ENCODE results near the gene ADGRA3.

Gene ADGRA3

DNA sequence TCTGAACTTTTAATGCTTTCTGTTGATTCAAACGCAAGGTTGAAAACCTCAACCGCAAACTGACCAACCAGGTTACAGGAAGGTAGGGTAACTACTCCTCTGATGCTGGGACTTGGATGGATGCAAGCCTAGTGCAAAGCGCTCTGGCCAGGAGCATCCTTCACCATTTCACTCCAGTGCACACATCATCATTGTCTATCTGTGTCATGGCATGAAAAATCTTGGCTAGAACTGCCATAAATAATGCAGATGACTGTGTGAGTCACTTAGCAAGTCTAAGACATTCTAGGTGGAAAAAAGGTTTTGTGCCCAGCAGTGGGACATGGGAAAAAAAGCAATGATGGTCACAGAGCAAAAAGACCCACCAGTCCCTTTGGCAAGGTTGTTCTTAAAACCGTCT is 10.9 kb downstream of the ADGRA3 start:
- Mint-ChIP-seq H3K9me3 (no peaks in the 10 kb centered on the region), H3K4me1 (peaks cover 21% of the 10 kb centered on the region)
- TF ChIP-seq, protein P1, sequence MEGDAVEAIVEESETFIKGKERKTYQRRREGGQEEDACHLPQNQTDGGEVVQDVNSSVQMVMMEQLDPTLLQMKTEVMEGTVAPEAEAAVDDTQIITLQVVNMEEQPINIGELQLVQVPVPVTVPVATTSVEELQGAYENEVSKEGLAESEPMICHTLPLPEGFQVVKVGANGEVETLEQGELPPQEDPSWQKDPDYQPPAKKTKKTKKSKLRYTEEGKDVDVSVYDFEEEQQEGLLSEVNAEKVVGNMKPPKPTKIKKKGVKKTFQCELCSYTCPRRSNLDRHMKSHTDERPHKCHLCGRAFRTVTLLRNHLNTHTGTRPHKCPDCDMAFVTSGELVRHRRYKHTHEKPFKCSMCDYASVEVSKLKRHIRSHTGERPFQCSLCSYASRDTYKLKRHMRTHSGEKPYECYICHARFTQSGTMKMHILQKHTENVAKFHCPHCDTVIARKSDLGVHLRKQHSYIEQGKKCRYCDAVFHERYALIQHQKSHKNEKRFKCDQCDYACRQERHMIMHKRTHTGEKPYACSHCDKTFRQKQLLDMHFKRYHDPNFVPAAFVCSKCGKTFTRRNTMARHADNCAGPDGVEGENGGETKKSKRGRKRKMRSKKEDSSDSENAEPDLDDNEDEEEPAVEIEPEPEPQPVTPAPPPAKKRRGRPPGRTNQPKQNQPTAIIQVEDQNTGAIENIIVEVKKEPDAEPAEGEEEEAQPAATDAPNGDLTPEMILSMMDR (IDR thresholded peaks at IDR 0.05; ENCODE audit: unreplicated experiment in 3 of 3): no peak

DNA sequence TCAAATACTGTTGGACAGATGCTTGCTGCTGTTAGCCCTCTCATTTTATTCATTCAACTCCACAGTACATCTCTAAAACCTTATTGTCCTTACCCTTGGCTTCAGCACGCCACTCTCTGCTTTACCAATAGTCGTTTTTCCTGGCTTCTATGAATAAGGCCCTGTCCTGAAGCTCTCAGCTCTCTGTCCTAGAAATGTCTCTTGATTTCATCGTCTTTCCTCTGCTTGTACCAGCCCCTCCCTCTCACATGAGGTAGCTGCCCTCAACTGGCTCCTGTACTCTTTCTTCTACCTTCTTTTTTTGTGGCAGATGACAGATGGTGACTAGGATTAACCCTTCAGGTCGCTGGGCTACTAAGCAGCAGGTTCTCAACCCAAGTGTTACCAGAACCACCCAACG is 11.4 kb downstream of the ADGRA3 start:
- Mint-ChIP-seq H3K4me1 (peaks cover 23% of the 10 kb centered on the region), H3K9me3 (no peaks in the 10 kb centered on the region), H3K36me3 (ENCODE audit: low read depth) (peaks cover 14% of the 10 kb centered on the region), H3K4me3 (no peak overlapping the region), H3K27ac (no peak overlapping the region), H3K27me3 (ENCODE audit: low read depth) (peaks cover 3% of the 10 kb centered on the region)
- TF ChIP-seq, protein P1 (IDR thresholded peaks at IDR 0.05; ENCODE audit: unreplicated experiment in 3 of 3): no peak

More for the DNA sequence above, 10.9 kb downstream of the ADGRA3 start:
- Mint-ChIP-seq H3K4me3 (no peak overlapping the region), H3K27me3 (ENCODE audit: low read depth) (peaks cover 3% of the 10 kb centered on the region), H3K27ac (no peak overlapping the region), H3K36me3 (ENCODE audit: low read depth) (peaks cover 15% of the 10 kb centered on the region)

DNA sequence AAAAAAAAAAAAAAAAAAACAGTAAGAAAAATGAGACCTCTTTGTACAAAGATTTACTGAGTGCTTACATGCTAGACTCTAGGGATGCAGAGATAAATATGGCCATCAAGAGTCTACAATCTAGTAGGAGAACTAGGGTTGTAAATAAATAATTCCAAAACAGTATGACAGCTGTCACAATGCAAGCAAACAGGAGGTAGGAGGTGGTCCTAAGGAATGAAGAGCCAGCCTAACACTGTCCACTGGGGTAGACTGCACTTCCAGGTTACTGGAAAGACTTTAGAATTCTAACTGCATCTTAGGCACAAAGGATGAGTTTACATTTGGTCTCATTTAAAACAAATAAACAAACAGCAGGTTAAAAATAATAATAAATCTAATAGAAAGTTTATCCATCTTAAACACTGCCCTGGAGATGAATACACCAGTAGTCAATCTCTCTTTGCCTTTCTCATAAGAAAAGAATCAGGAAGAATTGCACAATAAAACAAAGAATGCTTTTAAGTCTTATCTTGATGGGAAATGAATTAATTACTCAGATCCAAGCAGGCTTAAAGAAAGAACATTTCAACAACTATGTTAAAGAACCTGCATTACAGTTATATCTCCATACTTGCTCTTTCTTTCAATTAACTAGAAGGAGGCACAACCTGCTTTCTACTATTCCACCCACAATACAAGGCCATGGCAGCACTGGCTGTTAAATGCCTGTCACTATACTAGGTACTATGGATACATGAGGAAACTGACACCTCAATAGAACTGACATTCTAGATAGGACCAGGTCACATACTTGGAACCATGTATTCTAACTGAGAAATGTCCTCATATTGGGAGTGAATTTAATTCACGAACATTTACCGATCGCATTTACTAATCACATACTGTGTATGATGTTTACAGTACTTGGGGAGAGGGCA is 12.7 kb downstream of the ADGRA3 start:
- H3K9me3 Mint-ChIP-seq: no peaks in the 10 kb centered on the region

DNA sequence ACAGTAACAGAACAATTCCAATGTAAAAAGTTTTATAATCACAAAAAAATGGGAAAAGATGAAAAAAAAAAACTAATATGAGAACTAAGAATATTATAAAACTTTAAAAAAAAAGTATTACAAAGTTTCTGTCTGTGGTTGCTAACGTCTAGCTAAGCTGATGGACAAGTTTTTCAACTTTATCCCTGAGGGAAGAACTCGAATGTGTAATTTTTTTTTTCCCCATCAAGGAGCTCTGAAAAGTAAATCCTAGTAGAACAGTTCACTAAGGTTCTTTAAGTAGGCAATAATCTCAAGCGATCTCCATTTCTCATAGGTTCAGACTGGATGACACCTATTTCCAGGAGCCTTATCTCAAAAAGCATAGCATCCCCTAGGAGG is 14.2 kb downstream of the ADGRA3 start:
- peaks cover 13% of the 10 kb centered on the region for H3K36me3 Mint-ChIP-seq (ENCODE audit: low read depth)

More for the DNA sequence above, 12.7 kb downstream of the ADGRA3 start:
- H3K27ac Mint-ChIP-seq: no peak overlapping the region
- no peak overlapping the region for H3K4me3 Mint-ChIP-seq
- H3K36me3 Mint-ChIP-seq (ENCODE audit: low read depth): peaks cover 11% of the 10 kb centered on the region
- no peaks in the 10 kb centered on the region for H3K27me3 Mint-ChIP-seq (ENCODE audit: low read depth)
- peaks cover 19% of the 10 kb centered on the region for H3K4me1 Mint-ChIP-seq
- TF ChIP-seq, protein P1 (IDR thresholded peaks at IDR 0.05; ENCODE audit: unreplicated experiment in 3 of 3): no peak

DNA sequence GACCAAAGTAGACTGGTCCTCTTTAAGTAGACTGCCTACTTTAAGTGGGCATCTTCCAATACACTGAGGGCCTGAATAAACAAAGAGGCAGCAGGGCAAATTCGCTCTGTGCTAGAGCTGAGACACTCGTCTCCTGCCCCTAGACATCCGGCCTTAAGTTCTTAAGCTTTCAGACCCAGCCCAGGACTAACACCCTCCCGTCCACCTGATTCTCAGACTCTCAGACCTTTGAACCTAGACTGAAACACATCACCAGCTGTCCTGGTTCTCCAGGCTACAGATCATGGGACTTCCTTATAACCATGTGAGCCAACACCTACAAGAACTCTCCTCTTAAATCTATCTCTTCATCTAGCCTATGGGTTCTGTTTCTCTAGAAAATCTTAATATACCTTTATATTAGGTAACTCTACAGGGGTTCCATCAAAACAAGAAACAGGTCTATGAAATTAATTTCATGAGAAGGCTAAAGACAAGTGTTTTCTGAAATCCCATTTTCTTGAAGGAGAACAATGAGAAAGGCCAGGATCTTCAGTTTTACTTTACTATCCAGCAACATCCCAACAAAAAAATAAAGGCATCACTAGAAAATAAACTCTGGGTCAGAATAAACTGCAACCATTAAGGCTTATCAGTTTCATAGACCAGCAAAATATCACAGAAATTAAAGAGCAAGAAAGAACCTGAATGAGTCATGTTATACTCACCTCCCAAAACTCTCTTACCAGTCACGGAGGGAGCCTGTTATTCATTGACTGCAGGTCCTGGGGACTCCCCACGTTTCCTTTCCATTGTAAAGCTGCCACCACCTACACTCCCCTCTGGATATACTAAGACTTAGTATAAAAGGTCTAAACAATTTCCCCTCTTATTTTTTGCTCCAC is 14.8 kb downstream of the ADGRA3 start:
- Mint-ChIP-seq H3K4me1 (peaks cover 11% of the 10 kb centered on the region), H3K4me3 (no peak overlapping the region), H3K9me3 (peaks cover 3% of the 10 kb centered on the region), H3K27ac (peak overlapping the region in 2 of 3 experiments; percentile 42 to 66), H3K36me3 (ENCODE audit: low read depth) (peaks cover 17% of the 10 kb centered on the region), H3K27me3 (ENCODE audit: low read depth) (no peaks in the 10 kb centered on the region)
- TF ChIP-seq, protein P1 (IDR thresholded peaks at IDR 0.05; ENCODE audit: unreplicated experiment in 3 of 3): no peak

More for the DNA sequence above, 14.2 kb downstream of the ADGRA3 start:
- Mint-ChIP-seq H3K4me3 (no peak overlapping the region), H3K9me3 (no peaks in the 10 kb centered on the region), H3K4me1 (peaks cover 11% of the 10 kb centered on the region), H3K27ac (peak overlapping the region in 1 of 3 experiments; percentile 66), H3K27me3 (ENCODE audit: low read depth) (no peaks in the 10 kb centered on the region)
- TF ChIP-seq, protein P1 (IDR thresholded peaks at IDR 0.05; ENCODE audit: unreplicated experiment in 3 of 3): no peak

Data from nephron (organoid).